ENCODE measurements around the gene PRR7. TPM values are rescaled to one million over a fixed set of nuclear protein-coding genes. Genes with fewer than 3 reads are reported as not detected.

Gene PRR7
- total RNA-seq, 1 experiment from 2014 or later, result 39.2 TPM

DNA sequence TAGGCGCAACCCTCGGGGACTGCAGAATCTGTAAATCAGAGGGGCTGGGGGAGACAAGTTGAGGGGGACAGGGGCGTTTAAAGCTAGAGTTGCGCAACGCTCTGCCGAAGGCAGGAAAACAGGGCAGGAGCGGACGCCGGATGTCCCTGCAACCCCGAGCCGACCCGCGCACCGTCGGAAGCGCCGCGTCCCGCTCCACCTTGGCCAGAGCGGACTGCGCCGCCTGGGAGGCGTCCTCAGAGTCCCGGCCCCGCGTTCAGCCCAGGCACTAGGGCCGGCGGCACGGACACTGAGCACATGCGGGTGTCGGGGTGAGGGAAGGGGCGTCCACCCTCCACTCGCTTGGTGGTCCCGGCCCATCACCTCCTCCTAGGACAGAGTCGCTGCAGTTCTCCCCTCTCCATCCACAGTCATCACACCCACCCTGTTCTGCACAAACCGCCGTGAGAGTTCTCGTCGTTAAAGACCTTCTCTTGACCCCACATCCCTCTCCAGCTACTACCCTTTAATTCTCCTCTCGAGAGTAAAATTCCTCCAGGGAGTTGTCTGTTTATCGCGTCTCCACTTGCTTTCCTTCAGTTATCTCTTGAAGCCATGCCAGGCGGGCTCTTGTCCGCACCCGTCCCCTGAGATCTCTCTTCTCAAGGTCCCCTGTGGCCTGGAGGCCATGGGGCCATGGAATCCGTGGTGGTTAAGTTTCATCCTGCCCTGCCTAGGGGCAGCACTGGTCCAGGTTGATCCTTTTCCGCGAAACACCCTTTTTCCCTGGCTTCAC, 51.6 kb downstream of the PRR7 start:
- Histone ChIP-seq H3K9me3 (ENCODE audit: control insufficient read depth, insufficient read depth, low read depth, low read length) (no peaks in the 10 kb centered on the region), H3K27me3 (ENCODE audit: control insufficient read depth, insufficient read depth, low read length) (no peaks in the 10 kb centered on the region), H3K27ac (ENCODE audit: low read length) (peak overlapping the region; percentile 66), H3K4me1 (ENCODE audit: control insufficient read depth, insufficient read depth, low read length) (peaks cover 30% of the 10 kb centered on the region), H3K36me3 (ENCODE audit: control insufficient read depth, insufficient read depth, low read length) (no peaks in the 10 kb centered on the region; the same call in 1 of the 2 replicates), H3K4me3 (ENCODE audit: low read depth in 2 of 2, low read length in 2 of 2) (peak overlapping the region; percentile 56 to 63)
- in situ Hi-C loops (cut with HindIII; ENCODE audit: low pct_unique_long_range_greater_than_20kb, low sequenced_read_pairs), result no loop called here
- TF ChIP-seq, protein P1, sequence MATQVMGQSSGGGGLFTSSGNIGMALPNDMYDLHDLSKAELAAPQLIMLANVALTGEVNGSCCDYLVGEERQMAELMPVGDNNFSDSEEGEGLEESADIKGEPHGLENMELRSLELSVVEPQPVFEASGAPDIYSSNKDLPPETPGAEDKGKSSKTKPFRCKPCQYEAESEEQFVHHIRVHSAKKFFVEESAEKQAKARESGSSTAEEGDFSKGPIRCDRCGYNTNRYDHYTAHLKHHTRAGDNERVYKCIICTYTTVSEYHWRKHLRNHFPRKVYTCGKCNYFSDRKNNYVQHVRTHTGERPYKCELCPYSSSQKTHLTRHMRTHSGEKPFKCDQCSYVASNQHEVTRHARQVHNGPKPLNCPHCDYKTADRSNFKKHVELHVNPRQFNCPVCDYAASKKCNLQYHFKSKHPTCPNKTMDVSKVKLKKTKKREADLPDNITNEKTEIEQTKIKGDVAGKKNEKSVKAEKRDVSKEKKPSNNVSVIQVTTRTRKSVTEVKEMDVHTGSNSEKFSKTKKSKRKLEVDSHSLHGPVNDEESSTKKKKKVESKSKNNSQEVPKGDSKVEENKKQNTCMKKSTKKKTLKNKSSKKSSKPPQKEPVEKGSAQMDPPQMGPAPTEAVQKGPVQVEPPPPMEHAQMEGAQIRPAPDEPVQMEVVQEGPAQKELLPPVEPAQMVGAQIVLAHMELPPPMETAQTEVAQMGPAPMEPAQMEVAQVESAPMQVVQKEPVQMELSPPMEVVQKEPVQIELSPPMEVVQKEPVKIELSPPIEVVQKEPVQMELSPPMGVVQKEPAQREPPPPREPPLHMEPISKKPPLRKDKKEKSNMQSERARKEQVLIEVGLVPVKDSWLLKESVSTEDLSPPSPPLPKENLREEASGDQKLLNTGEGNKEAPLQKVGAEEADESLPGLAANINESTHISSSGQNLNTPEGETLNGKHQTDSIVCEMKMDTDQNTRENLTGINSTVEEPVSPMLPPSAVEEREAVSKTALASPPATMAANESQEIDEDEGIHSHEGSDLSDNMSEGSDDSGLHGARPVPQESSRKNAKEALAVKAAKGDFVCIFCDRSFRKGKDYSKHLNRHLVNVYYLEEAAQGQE (IDR thresholded peaks at IDR 0.05; ENCODE audit: insufficient read depth in 1 of 2, low read depth in 2 of 2, low read length in 1 of 2), result no peak
- TF ChIP-seq TCF7L2 (IDR thresholded peaks at IDR 0.05; ENCODE audit: low read depth, low read length) (no peak), SIN3A (IDR thresholded peaks at IDR 0.05; ENCODE audit: borderline replicate concordance, insufficient read depth, low read depth, low read length) (no peak), POLR2AphosphoS5 (IDR thresholded peaks at IDR 0.05; ENCODE audit: low read depth, low read length) (no peak)
- TF ChIP-seq, protein P2, sequence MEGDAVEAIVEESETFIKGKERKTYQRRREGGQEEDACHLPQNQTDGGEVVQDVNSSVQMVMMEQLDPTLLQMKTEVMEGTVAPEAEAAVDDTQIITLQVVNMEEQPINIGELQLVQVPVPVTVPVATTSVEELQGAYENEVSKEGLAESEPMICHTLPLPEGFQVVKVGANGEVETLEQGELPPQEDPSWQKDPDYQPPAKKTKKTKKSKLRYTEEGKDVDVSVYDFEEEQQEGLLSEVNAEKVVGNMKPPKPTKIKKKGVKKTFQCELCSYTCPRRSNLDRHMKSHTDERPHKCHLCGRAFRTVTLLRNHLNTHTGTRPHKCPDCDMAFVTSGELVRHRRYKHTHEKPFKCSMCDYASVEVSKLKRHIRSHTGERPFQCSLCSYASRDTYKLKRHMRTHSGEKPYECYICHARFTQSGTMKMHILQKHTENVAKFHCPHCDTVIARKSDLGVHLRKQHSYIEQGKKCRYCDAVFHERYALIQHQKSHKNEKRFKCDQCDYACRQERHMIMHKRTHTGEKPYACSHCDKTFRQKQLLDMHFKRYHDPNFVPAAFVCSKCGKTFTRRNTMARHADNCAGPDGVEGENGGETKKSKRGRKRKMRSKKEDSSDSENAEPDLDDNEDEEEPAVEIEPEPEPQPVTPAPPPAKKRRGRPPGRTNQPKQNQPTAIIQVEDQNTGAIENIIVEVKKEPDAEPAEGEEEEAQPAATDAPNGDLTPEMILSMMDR (IDR thresholded peaks at IDR 0.05), result no peak
- intact Hi-C loops (cut with micrococcal nuclease; ENCODE audit: unreplicated experiment), result loop anchor here (5.0 kb wide), 1 partner anchor 106 kb away; no protein-coding TSS in a partner anchor
- POLR2A ChIA-PET, result interaction anchor here (0.6 to 0.9 kb wide), 3 partner anchors 18 to 99 kb away, joined by 3 to 4 read pairs (median 4); no protein-coding TSS in a partner anchor
- DNase-seq (ENCODE audit: low read depth, low spot score) (no peak), ATAC-seq (peak; percentile 14)
- CTCF ChIA-PET, result interaction anchor here (1.2 kb wide), 1 partner anchor 107 kb away, joined by 4 read pairs; no protein-coding TSS in a partner anchor
- no TSS peak for BruUV-seq (replicated peaks)

DNA sequence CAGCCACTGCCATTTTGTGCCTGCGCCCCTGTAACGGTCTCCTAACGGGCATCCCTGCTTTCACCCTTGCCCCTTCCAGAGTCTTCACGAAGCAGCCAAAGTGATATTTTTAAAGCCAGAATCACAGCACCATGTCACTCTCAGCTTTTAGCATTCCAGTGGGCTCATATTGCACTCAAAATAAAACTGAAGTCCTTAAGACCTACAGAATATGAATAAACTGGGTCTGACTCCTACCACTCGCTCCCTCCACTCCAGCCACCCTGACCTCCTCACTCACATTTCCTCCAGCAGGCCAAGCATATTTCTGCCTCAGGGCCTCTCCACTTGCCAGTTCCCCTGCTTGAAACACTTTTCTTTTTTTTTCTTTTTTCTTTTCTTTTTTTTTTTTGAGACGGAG, 53.2 kb downstream of the PRR7 start:
- POLR2A ChIA-PET, result no interaction called here

More for the DNA sequence above, 53.2 kb downstream of the PRR7 start:
- ATAC-seq (no peak), DNase-seq (ENCODE audit: low read depth, low spot score) (no peak)
- Histone ChIP-seq H3K9me3 (ENCODE audit: control insufficient read depth, insufficient read depth, low read depth, low read length) (no peaks in the 10 kb centered on the region), H3K27me3 (ENCODE audit: control insufficient read depth, insufficient read depth, low read length) (no peaks in the 10 kb centered on the region), H3K4me3 (ENCODE audit: low read depth in 2 of 2, low read length in 2 of 2) (no peak overlapping the region), H3K36me3 (ENCODE audit: control insufficient read depth, insufficient read depth, low read length) (no peaks in the 10 kb centered on the region; the same call in 1 of the 2 replicates), H3K4me1 (ENCODE audit: control insufficient read depth, insufficient read depth, low read length) (peaks cover 20% of the 10 kb centered on the region), H3K27ac (ENCODE audit: low read length) (no peak overlapping the region)
- in situ Hi-C loops (cut with HindIII; ENCODE audit: low pct_unique_long_range_greater_than_20kb, low sequenced_read_pairs) (no loop called here), intact Hi-C loops (cut with micrococcal nuclease; ENCODE audit: unreplicated experiment) (loop anchor here (5.0 kb wide), 1 partner anchor 108 kb away; no protein-coding TSS in a partner anchor)
- CTCF ChIA-PET, result no interaction called here
- BruUV-seq (replicated peaks), result no TSS peak
- TF ChIP-seq POLR2AphosphoS5 (IDR thresholded peaks at IDR 0.05; ENCODE audit: low read depth, low read length), result no peak
- TF ChIP-seq, protein P1 (IDR thresholded peaks at IDR 0.05; ENCODE audit: insufficient read depth in 1 of 2, low read depth in 2 of 2, low read length in 1 of 2), result no peak
- TF ChIP-seq SIN3A (IDR thresholded peaks at IDR 0.05; ENCODE audit: borderline replicate concordance, insufficient read depth, low read depth, low read length), result no peak
- no peak for TF ChIP-seq TCF7L2 (IDR thresholded peaks at IDR 0.05; ENCODE audit: low read depth, low read length)
- TF ChIP-seq, protein P2 (IDR thresholded peaks at IDR 0.05), result no peak

All from Panc1 (cell line).